Activated naive CD8-positive, alpha-beta T cell (primary cell): ENCODE measurements around the gene HINT3.
"Not testable (repeated sequence)": the region's sequence is repeated elsewhere in the genome, so short reads cannot be mapped to it uniquely, and the experiment has no call there.

Source experiments
- H3K27ac Mint-ChIP-seq: one replicate; pipeline ENCODE4 v1.8.0; 2021; ENCODE audit warnings: mixed read lengths
- H3K27me3 Mint-ChIP-seq: one replicate; pipeline ENCODE4 v1.8.0; 2021; ENCODE audit warnings: mixed read lengths
- H3K36me3 Mint-ChIP-seq: one replicate; pipeline ENCODE4 v1.8.0; 2021; ENCODE audit warnings: mixed read lengths
- H3K4me1 Mint-ChIP-seq: one replicate; pipeline ENCODE4 v1.8.0; 2021; ENCODE audit warnings: low read depth, mixed read lengths
- H3K4me3 Mint-ChIP-seq: one replicate; pipeline ENCODE4 v1.8.0; 2021; ENCODE audit warnings: mild to moderate bottlenecking, mixed read lengths
- H3K9me3 Mint-ChIP-seq: one replicate; pipeline ENCODE4 v1.8.0; 2021; ENCODE audit warnings: low read depth, mixed read lengths

HINT3 gene

GRCh38 chr6:125956506-125957390 is at the start of gene HINT3:
TSS of gene HINT3 (plus strand) at chr6:125956770. CDS start at chr6:125956978, 208 bp downstream.
- H3K4me1 Mint-ChIP-seq = peaks cover 12% of the 10 kb centered on the region
- peaks cover 1% of the 10 kb centered on the region for H3K27me3 Mint-ChIP-seq
- no peaks in the 10 kb centered on the region for H3K36me3 Mint-ChIP-seq
- peak within 1 kb of the TSS; percentile 56 for H3K27ac Mint-ChIP-seq
- H3K9me3 Mint-ChIP-seq = no peaks in the 10 kb centered on the region
- no peak within 1 kb of the TSS for H3K4me3 Mint-ChIP-seq

GRCh38 chr6:125910527-125910926 is 46.0 kb upstream of the HINT3 start:
- H3K36me3 Mint-ChIP-seq = peaks cover 18% of the 10 kb centered on the region
- peaks cover 4% of the 10 kb centered on the region for H3K9me3 Mint-ChIP-seq
- H3K4me3 Mint-ChIP-seq = peak overlapping the region; percentile 46
- peaks cover 9% of the 10 kb centered on the region for H3K4me1 Mint-ChIP-seq
- no peaks in the 10 kb centered on the region for H3K27me3 Mint-ChIP-seq
- peak overlapping the region; percentile 91 for H3K27ac Mint-ChIP-seq

GRCh38 chr6:125911051-125911451 is 45.5 kb upstream of the HINT3 start:
- H3K36me3 Mint-ChIP-seq = peaks cover 19% of the 10 kb centered on the region
- not testable (repeated sequence) for H3K9me3 Mint-ChIP-seq, H3K4me3 Mint-ChIP-seq, H3K27me3 Mint-ChIP-seq, H3K4me1 Mint-ChIP-seq
- H3K27ac Mint-ChIP-seq = peak overlapping the region; percentile 91

- not testable (repeated sequence) for H3K4me1 Mint-ChIP-seq, H3K4me3 Mint-ChIP-seq, H3K9me3 Mint-ChIP-seq, H3K27me3 Mint-ChIP-seq
- peak overlapping the region; percentile 5 for H3K27ac Mint-ChIP-seq
- peaks cover 20% of the 10 kb centered on the region for H3K36me3 Mint-ChIP-seq
These were observed 44.1 kb upstream of the HINT3 start for GRCh38 chr6:125912430-125912829.

- Mint-ChIP-seq H3K4me1 (peaks cover 16% of the 10 kb centered on the region), H3K27ac (no peak overlapping the region), H3K4me3 (no peak overlapping the region), H3K36me3 (peaks cover 20% of the 10 kb centered on the region), H3K9me3 (peaks cover 4% of the 10 kb centered on the region), H3K27me3 (no peaks in the 10 kb centered on the region)
These were observed 43.4 kb upstream of the HINT3 start for GRCh38 chr6:125913145-125913544.

GRCh38 chr6:125913864-125914351 is 42.7 kb upstream of the HINT3 start:
- peaks cover 23% of the 10 kb centered on the region for H3K4me1 Mint-ChIP-seq
- no peaks in the 10 kb centered on the region for H3K27me3 Mint-ChIP-seq
- H3K27ac Mint-ChIP-seq = no peak overlapping the region
- H3K36me3 Mint-ChIP-seq = peaks cover 18% of the 10 kb centered on the region
- H3K4me3 Mint-ChIP-seq = no peak overlapping the region
- H3K9me3 Mint-ChIP-seq = peaks cover 4% of the 10 kb centered on the region

- H3K27me3 Mint-ChIP-seq = no peaks in the 10 kb centered on the region
- peak overlapping the region; percentile 94 for H3K4me3 Mint-ChIP-seq
- no peaks in the 10 kb centered on the region for H3K9me3 Mint-ChIP-seq
- peak overlapping the region; percentile 99 for H3K27ac Mint-ChIP-seq
- H3K36me3 Mint-ChIP-seq = peaks cover 23% of the 10 kb centered on the region
- H3K4me1 Mint-ChIP-seq = peaks cover 26% of the 10 kb centered on the region
These were observed 38.3 kb upstream of the HINT3 start for GRCh38 chr6:125918230-125918629.

- Mint-ChIP-seq H3K4me1 (peaks cover 26% of the 10 kb centered on the region), H3K9me3 (no peaks in the 10 kb centered on the region), H3K36me3 (peaks cover 27% of the 10 kb centered on the region), H3K27ac (peak overlapping the region; percentile 99), H3K4me3 (peak overlapping the region; percentile 94), H3K27me3 (no peaks in the 10 kb centered on the region)
These were observed 37.6 kb upstream of the HINT3 start for GRCh38 chr6:125918681-125919566.

- peaks cover 26% of the 10 kb centered on the region for H3K4me1 Mint-ChIP-seq
- H3K36me3 Mint-ChIP-seq = peaks cover 27% of the 10 kb centered on the region
- no peaks in the 10 kb centered on the region for H3K27me3 Mint-ChIP-seq
- H3K27ac Mint-ChIP-seq = peak overlapping the region; percentile 99
- H3K9me3 Mint-ChIP-seq = no peaks in the 10 kb centered on the region
- H3K4me3 Mint-ChIP-seq = peak overlapping the region; percentile 94
These were observed 37.0 kb upstream of the HINT3 start for GRCh38 chr6:125919618-125920017.

- Mint-ChIP-seq H3K27ac (no peak overlapping the region), H3K4me1 (peaks cover 26% of the 10 kb centered on the region)
These were observed 34.2 kb upstream of the HINT3 start for GRCh38 chr6:125922322-125922860.

GRCh38 chr6:125923366-125923877 is 33.1 kb upstream of the HINT3 start:
- H3K27me3 Mint-ChIP-seq = no peaks in the 10 kb centered on the region
- H3K4me3 Mint-ChIP-seq = no peak overlapping the region
- H3K9me3 Mint-ChIP-seq = no peaks in the 10 kb centered on the region
- peaks cover 24% of the 10 kb centered on the region for H3K36me3 Mint-ChIP-seq
- peaks cover 17% of the 10 kb centered on the region for H3K4me1 Mint-ChIP-seq
- no peak overlapping the region for H3K27ac Mint-ChIP-seq

More at GRCh38 chr6:125922322-125922860, 34.2 kb upstream of the HINT3 start:
- Mint-ChIP-seq H3K4me3 (no peak overlapping the region), H3K36me3 (peaks cover 19% of the 10 kb centered on the region), H3K27me3 (no peaks in the 10 kb centered on the region), H3K9me3 (no peaks in the 10 kb centered on the region)

- H3K9me3 Mint-ChIP-seq = no peaks in the 10 kb centered on the region
- H3K36me3 Mint-ChIP-seq = peaks cover 22% of the 10 kb centered on the region
- peaks cover 10% of the 10 kb centered on the region for H3K4me1 Mint-ChIP-seq
- H3K4me3 Mint-ChIP-seq = no peak overlapping the region
- H3K27ac Mint-ChIP-seq = no peak overlapping the region
- H3K27me3 Mint-ChIP-seq = no peaks in the 10 kb centered on the region
These were observed 32.4 kb upstream of the HINT3 start for GRCh38 chr6:125924169-125924568.

GRCh38 chr6:125924697-125925358 is 31.7 kb upstream of the HINT3 start:
- Mint-ChIP-seq H3K9me3 (no peaks in the 10 kb centered on the region), H3K27ac (no peak overlapping the region), H3K27me3 (no peaks in the 10 kb centered on the region), H3K36me3 (peaks cover 20% of the 10 kb centered on the region), H3K4me1 (peaks cover 5% of the 10 kb centered on the region), H3K4me3 (no peak overlapping the region)

GRCh38 chr6:125926711-125927110 is 29.9 kb upstream of the HINT3 start:
- H3K9me3 Mint-ChIP-seq = no peaks in the 10 kb centered on the region
- H3K36me3 Mint-ChIP-seq = peaks cover 28% of the 10 kb centered on the region
- H3K27ac Mint-ChIP-seq = no peak overlapping the region
- H3K4me3 Mint-ChIP-seq = no peak overlapping the region
- no peaks in the 10 kb centered on the region for H3K4me1 Mint-ChIP-seq
- no peaks in the 10 kb centered on the region for H3K27me3 Mint-ChIP-seq
